HUES48 (cell line): ENCODE measurements around the gene IFT27.

ENCODE experiments used
- H3K27ac ChIP-seq: one replicate; pipeline ENCODE4 v1.7.0; 2013; ENCODE audit warnings: low read depth, low read length, inconsistent platforms
- H3K27me3 ChIP-seq: 2 replicates; pipeline ENCODE4 v1.6.1; 2013; ENCODE audit warnings: mild to moderate bottlenecking, low read length; ENCODE audit not compliant: control insufficient read depth, insufficient read depth
- H3K36me3 ChIP-seq: 2 replicates; pipeline ENCODE4 v1.6.1; 2013; ENCODE audit warnings: low read length; ENCODE audit not compliant: control insufficient read depth, insufficient read depth
- H3K4me1 ChIP-seq: 2 replicates; pipeline ENCODE4 v1.6.1; 2013; ENCODE audit warnings: mild to moderate bottlenecking, low read length; ENCODE audit not compliant: control insufficient read depth, insufficient read depth
- H3K4me3 ChIP-seq: 2 replicates; pipeline ENCODE4 v1.5.1; 2013; ENCODE audit warnings: mild to moderate bottlenecking, low read depth, low read length
- H3K9ac ChIP-seq: 2 replicates; pipeline ENCODE4 v1.6.1; 2013; ENCODE audit warnings: mild to moderate bottlenecking, low read depth, low read length, moderate library complexity
- H3K9me3 ChIP-seq: 2 replicates; pipeline ENCODE4 v1.6.1; 2013; ENCODE audit warnings: low read length; ENCODE audit not compliant: control insufficient read depth, insufficient read depth

IFT27 gene

DNA sequence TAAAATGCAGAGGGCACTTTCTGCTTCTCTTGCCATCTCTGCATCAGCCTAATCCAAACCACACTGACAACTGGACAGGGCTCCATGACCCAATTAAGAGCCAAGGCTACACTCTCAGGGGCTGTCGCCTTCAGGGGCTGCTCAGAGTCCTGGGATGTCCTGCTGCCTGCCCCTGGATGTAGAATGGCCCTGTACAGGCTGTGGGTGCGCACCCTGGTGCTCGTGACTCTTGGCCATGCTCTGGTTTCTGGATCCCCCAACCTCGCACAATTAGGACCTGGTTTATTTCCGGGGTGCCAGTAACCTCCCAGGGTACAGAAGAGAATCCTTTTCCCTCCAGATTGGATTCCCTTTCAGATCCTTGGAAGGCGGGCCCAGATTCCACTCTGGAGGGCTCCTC lies 11.3 kb downstream of the IFT27 start:
- Histone ChIP-seq H3K36me3 (peaks cover 53% of the 10 kb centered on the region), H3K27me3 (no peaks in the 10 kb centered on the region), H3K9ac (no peak overlapping the region), H3K9me3 (no peaks in the 10 kb centered on the region), H3K27ac (no peak overlapping the region), H3K4me3 (no peak overlapping the region), H3K4me1 (no peaks in the 10 kb centered on the region)

DNA sequence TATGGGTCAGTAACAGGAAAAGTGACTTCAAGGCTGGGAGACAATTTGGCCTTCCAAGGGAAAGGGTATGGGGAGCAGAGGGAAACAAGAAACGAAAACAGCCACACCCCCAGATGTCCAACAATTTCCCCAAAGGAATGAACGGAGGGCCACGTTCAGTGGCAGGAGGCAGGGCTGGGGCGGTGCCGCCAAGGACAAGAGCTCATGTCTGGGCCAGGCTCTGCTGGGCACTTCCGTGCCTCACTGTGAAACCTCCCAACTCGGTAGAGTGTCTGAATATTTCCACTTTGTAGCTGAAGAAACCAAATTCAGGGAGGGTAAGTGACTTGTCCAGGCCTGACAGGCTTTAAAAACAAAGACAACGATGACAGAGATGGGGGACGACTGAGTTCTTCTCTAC lies 11.9 kb downstream of the IFT27 start:
- Histone ChIP-seq H3K36me3 (peaks cover 53% of the 10 kb centered on the region), H3K9ac (no peak overlapping the region), H3K27ac (no peak overlapping the region), H3K9me3 (no peaks in the 10 kb centered on the region), H3K4me1 (no peaks in the 10 kb centered on the region), H3K4me3 (no peak overlapping the region), H3K27me3 (no peaks in the 10 kb centered on the region)

DNA sequence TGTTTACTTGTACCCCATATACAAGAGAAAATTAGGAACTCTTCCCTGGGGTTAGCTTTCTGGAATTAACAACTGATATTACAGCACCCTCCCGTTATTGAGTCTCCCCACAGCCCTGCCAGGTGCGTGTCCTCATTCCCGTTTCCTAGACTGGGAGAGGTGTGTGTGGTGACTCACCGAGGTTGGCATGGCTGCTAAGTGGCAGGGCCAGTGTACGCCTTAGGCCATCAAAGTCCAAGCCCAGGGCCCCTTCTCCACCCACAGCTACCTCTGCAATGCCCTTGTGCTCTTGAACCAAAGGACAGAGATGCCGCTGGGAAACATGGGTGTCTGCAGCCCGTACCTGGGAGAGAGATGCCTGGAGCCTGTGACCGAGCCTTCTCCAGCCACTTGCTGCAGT lies 12.3 kb downstream of the IFT27 start:
- Histone ChIP-seq H3K9ac (no peak overlapping the region), H3K27me3 (no peaks in the 10 kb centered on the region), H3K36me3 (peaks cover 53% of the 10 kb centered on the region), H3K27ac (no peak overlapping the region), H3K4me3 (no peak overlapping the region), H3K9me3 (no peaks in the 10 kb centered on the region), H3K4me1 (no peaks in the 10 kb centered on the region)

GRCh38 chr22:36762687-36763260 lies 13.1 kb downstream of the IFT27 start:
- Histone ChIP-seq H3K36me3 (peaks cover 53% of the 10 kb centered on the region), H3K4me3 (no peak overlapping the region), H3K27ac (no peak overlapping the region)

DNA sequence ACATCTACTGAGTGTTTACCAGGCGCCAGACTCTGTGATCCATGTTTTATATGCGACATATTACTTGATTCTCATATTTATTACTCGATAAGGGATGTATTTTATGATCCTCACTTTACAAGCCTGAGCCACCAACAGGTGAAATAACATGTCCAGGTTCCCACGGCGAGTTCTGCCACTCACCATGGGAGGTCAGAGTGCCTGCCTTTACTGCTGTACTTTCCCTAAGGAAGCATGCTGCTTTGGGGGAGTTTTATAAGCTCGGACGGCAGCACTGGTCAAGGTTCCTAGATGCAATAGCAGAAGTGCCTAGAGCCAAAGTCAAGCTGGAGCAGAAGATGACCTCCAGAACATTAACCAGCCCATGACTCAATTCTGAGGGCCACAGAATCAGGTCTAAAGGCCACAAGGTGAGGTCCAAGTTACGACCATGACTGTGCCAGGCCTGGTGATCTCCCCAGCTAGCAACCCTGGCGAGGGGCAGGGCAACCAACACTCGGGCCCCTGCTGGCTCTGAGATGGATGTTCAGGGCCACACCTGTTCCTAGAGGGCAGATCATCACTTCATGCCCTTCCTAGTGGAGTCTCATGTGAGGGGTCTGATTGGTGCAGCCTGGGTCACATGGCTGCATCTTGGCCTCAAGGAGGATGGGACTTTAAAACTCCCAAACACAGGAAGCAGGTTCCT lies 14.2 kb downstream of the IFT27 start:
- Histone ChIP-seq H3K36me3 (peaks cover 45% of the 10 kb centered on the region), H3K9me3 (no peaks in the 10 kb centered on the region), H3K4me3 (no peak overlapping the region), H3K27me3 (no peaks in the 10 kb centered on the region), H3K9ac (no peak overlapping the region), H3K27ac (no peak overlapping the region), H3K4me1 (no peaks in the 10 kb centered on the region)

More at GRCh38 chr22:36762687-36763260, 13.1 kb downstream of the IFT27 start:
- Histone ChIP-seq H3K27me3 (no peaks in the 10 kb centered on the region), H3K9me3 (no peaks in the 10 kb centered on the region), H3K9ac (no peak overlapping the region), H3K4me1 (no peaks in the 10 kb centered on the region)

DNA sequence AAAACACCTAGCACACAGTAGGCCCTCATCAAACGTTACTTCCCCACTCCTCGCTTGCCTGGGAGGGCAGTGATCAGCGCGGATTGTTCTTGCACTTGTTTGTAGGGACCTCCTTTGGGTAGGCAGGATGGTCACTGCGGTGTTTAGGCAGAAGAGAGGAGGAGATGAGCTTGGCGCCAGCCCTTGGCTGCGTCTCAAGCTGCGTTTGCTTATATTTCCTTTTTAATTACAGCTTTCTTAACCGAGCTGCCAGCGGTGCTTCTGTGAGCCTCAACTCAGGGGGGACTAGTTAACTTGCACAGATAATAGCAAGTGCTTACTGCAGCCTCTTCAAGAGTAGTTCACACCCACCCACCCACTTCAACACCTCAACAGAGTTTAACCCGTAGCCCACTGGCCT lies 15.1 kb downstream of the IFT27 start:
- Histone ChIP-seq H3K9me3 (no peaks in the 10 kb centered on the region), H3K4me1 (no peaks in the 10 kb centered on the region), H3K9ac (no peak overlapping the region), H3K27me3 (no peaks in the 10 kb centered on the region), H3K4me3 (no peak overlapping the region), H3K36me3 (peaks cover 37% of the 10 kb centered on the region), H3K27ac (no peak overlapping the region)

DNA sequence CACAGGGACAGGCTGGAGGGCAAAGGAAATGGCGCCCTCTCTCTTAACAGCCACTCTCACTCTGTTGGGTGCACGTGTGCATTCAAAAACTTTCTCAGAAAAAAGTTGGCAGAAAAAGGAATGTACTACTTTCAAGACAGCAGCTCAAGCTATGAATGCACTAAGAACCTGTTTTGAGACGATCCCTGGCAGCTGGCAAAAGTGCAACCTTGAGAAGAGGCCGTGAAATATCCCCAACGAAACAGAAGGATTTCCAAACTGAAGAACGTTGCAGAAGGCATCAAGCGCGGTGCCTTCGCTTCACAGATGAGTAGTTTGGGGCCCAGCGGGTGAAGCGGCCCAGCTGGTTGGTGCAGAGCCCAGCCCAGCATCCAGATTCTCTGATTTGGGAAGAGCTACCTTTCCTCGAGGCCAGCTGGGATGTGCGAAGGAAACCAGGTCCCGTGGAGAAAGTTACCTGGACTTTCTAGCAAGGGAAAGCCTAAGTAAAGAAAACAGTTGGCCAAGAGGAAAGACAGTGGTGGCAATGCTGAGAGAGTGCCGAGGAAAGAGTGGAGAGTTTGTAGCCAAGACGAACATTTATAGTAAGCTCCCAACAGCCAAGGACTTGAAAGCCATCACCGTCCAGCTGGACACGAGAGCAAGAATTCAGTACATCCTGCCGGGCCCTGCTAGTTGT lies 16.3 kb downstream of the IFT27 start:
- Histone ChIP-seq H3K27ac (no peak overlapping the region), H3K4me1 (no peaks in the 10 kb centered on the region), H3K36me3 (peaks cover 28% of the 10 kb centered on the region), H3K4me3 (no peak overlapping the region), H3K9me3 (no peaks in the 10 kb centered on the region), H3K9ac (no peak overlapping the region), H3K27me3 (no peaks in the 10 kb centered on the region)

GRCh38 chr22:36758792-36759271 lies 17.1 kb downstream of the IFT27 start:
- no peak overlapping the region for H3K9ac ChIP-seq
- H3K4me3 ChIP-seq: no peak overlapping the region
- no peaks in the 10 kb centered on the region for H3K4me1 ChIP-seq
- no peaks in the 10 kb centered on the region; the same call in 1 of the 2 replicates for H3K27me3 ChIP-seq
- peaks cover 24% of the 10 kb centered on the region for H3K36me3 ChIP-seq
- no peaks in the 10 kb centered on the region for H3K9me3 ChIP-seq
- H3K27ac ChIP-seq: no peak overlapping the region

DNA sequence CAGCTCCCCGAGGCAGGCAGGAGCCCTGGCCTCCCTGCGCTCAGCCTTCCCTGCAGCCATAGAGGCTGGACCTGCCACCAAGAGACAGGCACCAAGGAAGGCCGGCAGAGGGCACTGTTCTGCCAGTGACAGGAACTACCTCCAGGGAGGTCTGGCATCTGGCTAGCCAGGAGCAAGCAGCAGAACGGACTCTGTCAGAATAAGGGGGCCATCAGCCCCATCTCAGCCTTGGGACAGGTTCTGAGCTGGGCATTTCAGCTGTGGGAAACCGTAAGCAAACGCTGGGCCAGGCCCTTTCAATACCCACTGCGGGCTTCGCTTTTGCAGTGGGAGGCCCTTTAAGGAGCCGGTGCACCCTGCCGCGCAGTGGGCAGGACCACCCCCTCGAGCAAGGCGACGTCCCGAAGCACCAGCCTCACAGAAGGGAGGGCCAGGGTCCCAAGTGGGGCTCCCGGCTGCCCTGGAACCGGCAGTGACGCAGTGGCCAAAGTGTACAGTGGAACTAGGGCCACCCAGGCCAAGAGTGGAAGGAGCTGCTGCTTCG lies 18.2 kb downstream of the IFT27 start:
- Histone ChIP-seq H3K27me3 (peaks cover 7% of the 10 kb centered on the region; the same call in 1 of the 2 replicates), H3K4me3 (no peak overlapping the region), H3K9ac (no peak overlapping the region), H3K27ac (no peak overlapping the region), H3K36me3 (peaks cover 13% of the 10 kb centered on the region), H3K9me3 (no peaks in the 10 kb centered on the region), H3K4me1 (no peaks in the 10 kb centered on the region)

- no peak overlapping the region for H3K27ac ChIP-seq
- H3K4me3 ChIP-seq: no peak overlapping the region
- H3K4me1 ChIP-seq: no peaks in the 10 kb centered on the region
- H3K9ac ChIP-seq: no peak overlapping the region
- H3K36me3 ChIP-seq: peaks cover 6% of the 10 kb centered on the region
- H3K27me3 ChIP-seq: peaks cover 7% of the 10 kb centered on the region; the same call in 1 of the 2 replicates
- no peaks in the 10 kb centered on the region for H3K9me3 ChIP-seq
Measured at GRCh38 chr22:36756746-36757655, 18.9 kb downstream of the IFT27 start.
